ENCODE results near the gene PDGFC.

DNA sequence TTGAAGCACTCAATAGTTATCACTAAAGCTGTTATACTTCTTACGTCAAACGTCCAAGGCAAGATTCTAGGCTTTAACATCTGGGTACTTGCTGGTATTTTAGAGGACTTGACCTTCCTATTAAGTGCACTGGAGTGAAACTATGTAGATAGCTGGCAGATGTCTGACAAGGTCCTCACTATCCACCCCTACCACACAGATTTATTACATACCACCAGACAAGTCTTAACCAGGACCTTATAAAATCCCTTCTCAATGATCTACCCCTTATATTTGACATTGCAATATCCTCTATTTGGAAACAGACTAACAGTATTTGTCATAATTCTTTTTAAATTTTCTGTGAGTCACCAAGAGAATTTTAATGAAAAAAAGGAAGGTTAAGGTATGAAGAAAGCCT, 78.8 kb downstream of the PDGFC start:
- no peak for TF ChIP-seq CTCF (IDR thresholded peaks at IDR 0.05; ENCODE audit: low read length)
- no peak for TF ChIP-seq EZH2 (optimal IDR thresholded peaks at IDR 0.05; ENCODE audit: low read depth, low read length)
- no peak for TF ChIP-seq EZH2phosphoT487 (IDR thresholded peaks at IDR 0.05; ENCODE audit: low read length)

Measured in MM.1S (cell line).